Endodermal cell (in vitro differentiated cells): Measurements from ENCODE around the gene POLRMT. TPM values are rescaled to one million over a fixed set of nuclear protein-coding genes. Genes with fewer than 3 reads are reported as not detected.
"Not testable (repeated sequence)": the region's sequence is repeated elsewhere in the genome, so short reads cannot be mapped to it uniquely, and the experiment has no call there.

Experiments used
- DNase-seq: peaks from one replicate; pipeline ENCODE4 v3.0.0-alpha.2; 2017
- H3K27ac ChIP-seq: 2 replicates; pipeline ENCODE4 v1.5.1; 2013; ENCODE audit warnings: mild to moderate bottlenecking, low read depth, low read length, moderate library complexity
- H3K27me3 ChIP-seq: 2 replicates; pipeline ENCODE4 v1.6.1; 2013; ENCODE audit warnings: mild to moderate bottlenecking, low read length, moderate library complexity; ENCODE audit not compliant: insufficient read depth, control insufficient read depth, poor library complexity, severe bottlenecking
- H3K36me3 ChIP-seq: 2 replicates; pipeline ENCODE4 v1.7.0; 2013; ENCODE audit warnings: mild to moderate bottlenecking, low read length, moderate library complexity; ENCODE audit not compliant: control insufficient read depth, insufficient read depth
- H3K4me1 ChIP-seq: one replicate; pipeline ENCODE4 v1.7.0; 2013; ENCODE audit warnings: low read length; ENCODE audit not compliant: control insufficient read depth, insufficient read depth
- H3K4me3 ChIP-seq: 2 replicates; pipeline ENCODE4 v1.5.1; 2013; ENCODE audit warnings: mild to moderate bottlenecking, low read length, moderate library complexity
- H3K9ac ChIP-seq: 2 replicates; pipeline ENCODE4 v1.6.1; 2013; ENCODE audit warnings: mild to moderate bottlenecking, low read length, moderate library complexity; ENCODE audit not compliant: poor library complexity, severe bottlenecking; ENCODE audit errors: extremely low read depth
- H3K9me3 ChIP-seq: 2 replicates; pipeline ENCODE4 v1.6.1; 2013; ENCODE audit warnings: mild to moderate bottlenecking, low read length, moderate library complexity; ENCODE audit not compliant: control insufficient read depth
- H3K27ac Mint-ChIP-seq: 2 replicates; pipeline ENCODE4 v1.8.0; 2020; ENCODE audit warnings: mixed read lengths
- H3K27me3 Mint-ChIP-seq: 2 replicates; pipeline ENCODE4 v1.8.0; 2021; ENCODE audit warnings: mild to moderate bottlenecking, mixed read lengths; ENCODE audit not compliant: insufficient read depth
- H3K36me3 Mint-ChIP-seq: 2 replicates; pipeline ENCODE4 v1.8.0; 2020; ENCODE audit warnings: low read depth, mixed read lengths
- H3K4me1 Mint-ChIP-seq: 2 replicates; pipeline ENCODE4 v1.8.0; 2020; ENCODE audit warnings: mixed read lengths
- H3K4me3 Mint-ChIP-seq: 2 replicates; pipeline ENCODE4 v1.8.0; 2020; ENCODE audit warnings: mild to moderate bottlenecking, moderate library complexity, mixed read lengths
- H3K9me3 Mint-ChIP-seq: 2 replicates; pipeline ENCODE4 v1.8.0; 2020; ENCODE audit warnings: mild to moderate bottlenecking, mixed read lengths
- WGBS, 2 experiments: methylation state at CpG; one replicate each; pipeline versions ENCODE4 v1.1.5 to v1.1.7; 2013; ENCODE audit warnings: missing lambda C conversion rate in 2 of 2, mixed read lengths in 1 of 2; ENCODE audit not compliant: insufficient coverage in 1 of 2, insufficient read length in 1 of 2; 5-methylcytosine and 5-hydroxymethylcytosine counted together
- total RNA-seq, 2 donors: library from RNA; stranded (reverse); fragmentation: NEBNext Ultra II Directional in 1 of 2; extraction: Animal tissue kit (Norgen Biotek cat#: 25700) in 1 of 2; gene quantifications; 2 replicates in 1 of 2; 3 replicates in 1 of 2; pipeline ENCODE4 v1.2.1, GENCODE V29; 2021
- TF ChIP-seq, protein P1 (sequence below): fragments of 200-600 bp; sonication (generic); conservative IDR thresholded peaks from 2 replicates; pipeline ENCODE4 v1.5.0; 2021; ENCODE audit warnings: antibody characterized with exemption, mild to moderate bottlenecking

The POLRMT gene
- total RNA-seq, 2 donors from 2014 or later: 76.6 to 86.4 TPM

DNA sequence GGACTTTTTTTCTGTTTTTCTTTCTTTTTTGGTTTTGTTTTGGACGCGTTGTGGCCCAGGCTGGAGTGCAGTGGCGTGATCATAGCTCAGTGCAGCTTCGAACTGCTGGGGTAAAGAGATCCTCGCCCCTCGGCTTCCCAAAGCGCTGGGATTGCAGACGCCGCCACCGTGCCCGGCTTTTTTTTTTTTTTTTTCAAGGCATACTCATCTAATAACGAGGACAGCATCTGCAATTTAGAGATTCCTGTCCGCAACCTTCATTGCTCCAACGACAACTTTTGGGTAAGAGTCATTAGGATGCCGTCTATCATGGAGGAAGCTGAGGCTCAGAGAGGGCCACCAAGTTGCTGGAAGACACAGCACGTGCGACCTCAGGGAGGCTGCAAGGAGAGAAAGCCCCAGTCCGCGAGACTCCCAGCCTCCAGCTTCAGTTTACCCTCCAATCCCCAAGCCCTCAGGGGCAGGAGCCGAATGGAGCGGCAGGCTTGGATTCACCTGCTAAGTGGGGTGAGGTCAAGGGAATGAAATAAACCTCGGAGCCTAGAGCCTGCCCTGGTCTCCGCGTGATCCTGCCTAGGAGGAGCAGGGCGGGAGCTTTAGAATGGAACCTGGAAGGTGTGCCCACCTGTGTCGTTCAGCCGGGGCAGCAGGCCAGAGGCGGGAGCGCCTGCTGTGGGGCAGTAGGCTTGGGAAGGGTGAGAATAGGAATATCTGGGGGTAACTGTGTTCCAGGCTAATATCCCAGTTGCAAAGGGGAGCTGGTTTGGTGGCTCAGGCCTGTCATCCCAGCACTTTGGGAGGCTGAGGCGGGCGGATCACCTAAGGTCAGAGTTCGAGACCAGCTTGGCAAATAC lies 676 bp upstream of the POLRMT start:
- TF ChIP-seq, protein P1, sequence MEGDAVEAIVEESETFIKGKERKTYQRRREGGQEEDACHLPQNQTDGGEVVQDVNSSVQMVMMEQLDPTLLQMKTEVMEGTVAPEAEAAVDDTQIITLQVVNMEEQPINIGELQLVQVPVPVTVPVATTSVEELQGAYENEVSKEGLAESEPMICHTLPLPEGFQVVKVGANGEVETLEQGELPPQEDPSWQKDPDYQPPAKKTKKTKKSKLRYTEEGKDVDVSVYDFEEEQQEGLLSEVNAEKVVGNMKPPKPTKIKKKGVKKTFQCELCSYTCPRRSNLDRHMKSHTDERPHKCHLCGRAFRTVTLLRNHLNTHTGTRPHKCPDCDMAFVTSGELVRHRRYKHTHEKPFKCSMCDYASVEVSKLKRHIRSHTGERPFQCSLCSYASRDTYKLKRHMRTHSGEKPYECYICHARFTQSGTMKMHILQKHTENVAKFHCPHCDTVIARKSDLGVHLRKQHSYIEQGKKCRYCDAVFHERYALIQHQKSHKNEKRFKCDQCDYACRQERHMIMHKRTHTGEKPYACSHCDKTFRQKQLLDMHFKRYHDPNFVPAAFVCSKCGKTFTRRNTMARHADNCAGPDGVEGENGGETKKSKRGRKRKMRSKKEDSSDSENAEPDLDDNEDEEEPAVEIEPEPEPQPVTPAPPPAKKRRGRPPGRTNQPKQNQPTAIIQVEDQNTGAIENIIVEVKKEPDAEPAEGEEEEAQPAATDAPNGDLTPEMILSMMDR: no peak
- H3K9me3 Mint-ChIP-seq: no peaks in the 10 kb centered on the region
- Histone ChIP-seq H3K9me3 (no peaks in the 10 kb centered on the region), H3K27ac (peak overlapping the region; percentile 55), H3K27me3 (peaks cover 16% of the 10 kb centered on the region), H3K9ac (peak overlapping the region; percentile 78), H3K36me3 (peaks cover 14% of the 10 kb centered on the region), H3K4me1 (peaks cover 2% of the 10 kb centered on the region), H3K4me3 (peak overlapping the region; percentile 99)
- peaks cover 26% of the 10 kb centered on the region for H3K27me3 Mint-ChIP-seq
- peak overlapping the region; percentile 94 for H3K4me3 Mint-ChIP-seq
- WGBS, 2 experiments: 31 to 57% methylated on average over 14 to 32 of the region's 32 CpGs
- peaks cover 17% of the 10 kb centered on the region for H3K36me3 Mint-ChIP-seq
- peaks cover 8% of the 10 kb centered on the region for H3K4me1 Mint-ChIP-seq
- peak overlapping the region; percentile 97 for H3K27ac Mint-ChIP-seq
- no peak for DNase-seq

DNA sequence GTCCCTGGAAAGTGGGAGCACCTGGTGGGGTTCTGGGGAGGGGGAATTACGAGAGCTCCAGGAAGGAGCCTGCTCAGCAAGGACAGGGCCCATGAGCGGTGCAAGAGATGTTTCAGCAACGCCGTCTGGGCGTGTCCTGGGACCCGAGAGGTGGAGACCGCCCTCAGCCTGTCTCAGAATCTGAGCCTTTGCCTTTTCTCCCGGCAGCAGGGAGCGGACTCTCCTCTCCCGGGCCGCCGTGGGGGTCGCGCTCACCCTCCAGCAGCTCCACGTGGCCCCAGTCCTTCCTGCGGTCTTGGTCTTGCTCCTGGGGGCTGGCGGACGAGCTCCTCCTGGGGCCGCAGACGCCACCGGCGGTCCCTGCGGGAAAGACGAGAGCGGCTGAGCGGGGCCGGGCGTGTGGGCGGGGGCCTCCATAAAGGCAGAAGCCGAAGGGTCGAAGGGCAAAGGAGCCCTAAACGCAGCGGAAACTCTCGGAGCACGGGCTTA lies 714 bp downstream of the POLRMT start:
- TF ChIP-seq, protein P1: no peak
- Mint-ChIP-seq H3K36me3 (peaks cover 30% of the 10 kb centered on the region), H3K9me3 (no peaks in the 10 kb centered on the region), H3K27me3 (peaks cover 12% of the 10 kb centered on the region), H3K4me3 (peak overlapping the region; percentile 94), H3K4me1 (peaks cover 8% of the 10 kb centered on the region), H3K27ac (peak overlapping the region; percentile 95)
- H3K27me3 ChIP-seq: peaks cover 7% of the 10 kb centered on the region
- WGBS, 2 experiments: 0 to 1% methylated on average over 18 to 35 of the region's 35 CpGs
- H3K27ac ChIP-seq: peak overlapping the region; percentile 32
- H3K9me3 ChIP-seq: no peaks in the 10 kb centered on the region
- peaks cover 27% of the 10 kb centered on the region for H3K36me3 ChIP-seq
- H3K4me1 ChIP-seq: peaks cover 2% of the 10 kb centered on the region
- peak; percentile 87 for DNase-seq
- H3K9ac ChIP-seq: peak overlapping the region; percentile 81
- peak overlapping the region; percentile 99 for H3K4me3 ChIP-seq

DNA sequence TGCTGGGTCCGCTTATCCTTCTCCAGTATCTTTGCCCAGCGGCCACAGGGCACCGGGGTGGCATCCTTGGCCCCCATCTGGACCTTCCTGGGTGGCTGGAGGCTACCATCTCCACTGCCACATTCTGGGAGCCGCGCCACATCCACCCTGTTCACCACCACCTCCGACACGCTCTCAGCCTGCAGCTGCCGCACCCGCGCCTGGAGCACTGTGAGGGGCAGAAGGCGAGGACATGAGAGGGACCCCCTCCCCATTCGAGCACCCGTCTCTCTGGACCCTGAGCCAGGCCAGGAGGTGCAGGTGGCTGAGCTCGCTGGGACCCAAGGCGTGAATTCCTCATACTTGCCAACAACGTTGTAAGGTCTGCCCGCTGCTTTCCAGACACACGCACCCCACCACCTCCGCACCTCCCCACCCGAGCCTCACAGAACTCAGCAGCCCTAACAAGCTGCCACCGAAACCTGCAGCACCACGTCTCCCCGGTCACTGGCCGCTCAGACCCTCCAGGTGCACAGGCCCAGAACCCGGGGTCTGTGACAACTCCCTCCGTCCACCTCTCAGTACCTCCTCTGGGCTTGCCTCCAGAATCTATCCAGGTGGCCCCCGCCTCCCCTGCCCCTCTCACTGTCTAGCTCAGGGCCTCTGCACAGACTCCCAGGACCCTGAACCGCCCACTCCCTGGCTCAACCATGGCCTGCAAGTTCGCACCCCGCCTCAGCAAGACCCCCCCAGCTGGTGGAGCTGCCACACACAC lies 3.2 kb downstream of the POLRMT start:
- no peak overlapping the region for H3K9ac ChIP-seq
- Mint-ChIP-seq H3K36me3 (peaks cover 46% of the 10 kb centered on the region), H3K27me3 (peaks cover 1% of the 10 kb centered on the region), H3K4me3 (no peak overlapping the region), H3K27ac (no peak overlapping the region), H3K4me1 (peaks cover 8% of the 10 kb centered on the region), H3K9me3 (no peaks in the 10 kb centered on the region)
- TF ChIP-seq, protein P1: no peak
- 92 to 93% methylated on average over 13 to 30 of the region's 30 CpGs for WGBS, 2 experiments
- peaks cover 30% of the 10 kb centered on the region for H3K36me3 ChIP-seq
- no peak overlapping the region for H3K4me3 ChIP-seq
- DNase-seq: no peak
- H3K27me3 ChIP-seq: no peaks in the 10 kb centered on the region
- H3K4me1 ChIP-seq: peaks cover 2% of the 10 kb centered on the region
- no peaks in the 10 kb centered on the region for H3K9me3 ChIP-seq
- H3K27ac ChIP-seq: no peak overlapping the region

DNA sequence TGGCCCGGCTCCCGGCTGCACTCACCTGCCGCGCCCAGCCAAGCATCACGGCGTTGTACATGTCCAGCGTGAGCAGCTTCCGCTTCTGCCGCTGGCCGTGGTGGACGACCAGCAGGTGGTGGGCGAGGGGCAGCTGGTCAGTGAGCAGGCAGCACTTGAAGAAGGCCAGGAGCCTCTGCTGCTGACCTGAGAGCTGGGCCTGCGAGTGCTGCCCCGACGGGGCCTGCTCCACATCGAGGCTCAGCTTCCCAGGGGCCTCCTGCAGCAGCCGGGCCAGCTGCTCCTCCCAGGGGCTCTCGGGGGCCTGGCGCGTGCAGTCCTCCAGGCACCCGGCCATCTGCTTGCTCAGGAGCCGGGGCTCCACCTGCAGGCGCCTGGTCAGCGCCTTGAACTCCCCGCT lies 3.8 kb downstream of the POLRMT start:
- not testable (repeated sequence) for H3K27ac Mint-ChIP-seq, H3K9ac ChIP-seq, H3K27me3 Mint-ChIP-seq, H3K27ac ChIP-seq, H3K4me3 ChIP-seq, H3K4me3 Mint-ChIP-seq, DNase-seq, H3K4me1 ChIP-seq, H3K9me3 ChIP-seq, H3K9me3 Mint-ChIP-seq, H3K4me1 Mint-ChIP-seq, H3K27me3 ChIP-seq
- H3K36me3 Mint-ChIP-seq: peaks cover 46% of the 10 kb centered on the region
- 93 to 94% methylated on average over 8 to 25 of the region's 25 CpGs for WGBS, 2 experiments
- H3K36me3 ChIP-seq: peaks cover 30% of the 10 kb centered on the region
